SK-N-SH (cell line): ENCODE measurements around the gene PDE11A. TPM values are rescaled to one million over a fixed set of nuclear protein-coding genes. Genes with fewer than 3 reads are reported as not detected.
A peak's percentile ranks its signal among the peaks of the same experiment; 100 is the strongest.

Experiments used
- CTCF ChIA-PET: fragments of 300-600, 350-600 bp; formaldehyde crosslinking; extraction: SDS; loops from one replicate; lab custom pipeline; 2021; lab: Yijun Ruan, JAX
- POLR2A ChIA-PET: fragments of 350-600 bp; sonication (Branson Sonifier 250); formaldehyde crosslinking; extraction: SDS; loops from one replicate; lab custom pipeline; 2020; ENCODE audit warnings: antibody characterized with exemption, inconsistent platforms; lab: Yijun Ruan, JAX
- DNase-seq: peaks from one replicate; pipeline ENCODE4 v3.0.0; 2012
- H2AFZ ChIP-seq: fragments of 200-600 bp; sonication (generic); 2 replicates; pipeline ENCODE4 v1.8.1; 2016; ENCODE audit warnings: antibody characterized with exemption, mild to moderate bottlenecking, low read depth
- H3F3A ChIP-seq: fragments of 200-600 bp; sonication (generic); replicated peaks from 2 replicates; pipeline ENCODE3; 2016; ENCODE audit warnings: antibody characterized with exemption, mild to moderate bottlenecking; ENCODE audit not compliant: insufficient read depth
- H3K27ac ChIP-seq, 2 experiments: fragments of 200-500 bp in 1 of 2; fragments of 200-600 bp in 1 of 2; sonication (Bioruptor generic) in 1 of 2; sonication (generic), shearing (Covaris generic) in 1 of 2; 2 replicates each; pipeline versions ENCODE4 v1.5.1 to v1.6.1; 2014 to 2016; ENCODE audit warnings: low read depth in 2 of 2, inconsistent platforms in 1 of 2, low read length in 1 of 2, mild to moderate bottlenecking in 1 of 2, mixed read lengths in 1 of 2
- H3K27me3 ChIP-seq: fragments of 200-600 bp; sonication (generic), shearing (Covaris generic); 2 replicates; pipeline ENCODE4 v1.6.1; 2016; ENCODE audit warnings: mixed run types; ENCODE audit not compliant: insufficient read depth
- H3K36me3 ChIP-seq, 2 experiments: fragments of 200-500 bp in 1 of 2; fragments of 200-600 bp in 1 of 2; sonication (Bioruptor generic) in 1 of 2; sonication (generic) in 1 of 2; replicated peaks in 1 of 2; 2 replicates each; pipeline versions ENCODE3 to v1.5.1; 2014 to 2016; ENCODE audit warnings: low read length in 1 of 2, mild to moderate bottlenecking in 1 of 2; ENCODE audit not compliant: insufficient read depth in 2 of 2, control insufficient read depth in 1 of 2
- H3K4me1 ChIP-seq, 2 experiments: fragments of 200-500 bp in 1 of 2; fragments of 200-600 bp in 1 of 2; sonication (Bioruptor generic) in 1 of 2; sonication (generic), shearing (Covaris generic) in 1 of 2; 2 replicates each; pipeline versions ENCODE4 v1.5.1 to v1.6.1; 2014 to 2016; ENCODE audit warnings: low read depth in 1 of 2, low read length in 1 of 2, mixed run types in 1 of 2; ENCODE audit not compliant: insufficient read depth in 2 of 2, control insufficient read depth in 1 of 2
- H3K4me2 ChIP-seq: fragments of 200-600 bp; sonication (generic), shearing (Covaris generic); 2 replicates; pipeline ENCODE4 v1.6.1; 2017; ENCODE audit warnings: mixed run types
- H3K4me3 ChIP-seq, 2 experiments: fragments of 200-500 bp in 1 of 2; fragments of 200-600 bp in 1 of 2; sonication (Bioruptor generic) in 1 of 2; sonication (generic), shearing (Covaris generic) in 1 of 2; 2 replicates each; pipeline versions ENCODE4 v1.5.1 to v1.8.1; 2014 to 2016; ENCODE audit warnings: low read depth in 2 of 2, inconsistent platforms in 1 of 2, low read length in 1 of 2, mild to moderate bottlenecking in 1 of 2, mixed read lengths in 1 of 2, moderate library complexity in 1 of 2
- H3K79me2 ChIP-seq: fragments of 200-600 bp; sonication (generic); 2 replicates; pipeline ENCODE4 v1.8.1; 2017; ENCODE audit warnings: mild to moderate bottlenecking; ENCODE audit not compliant: insufficient read depth
- H3K9ac ChIP-seq: fragments of 200-600 bp; sonication (generic); 2 replicates; pipeline ENCODE4 v1.6.1; 2017; ENCODE audit warnings: mixed run types
- H3K9me2 ChIP-seq: fragments of 200-600 bp; sonication (generic); 2 replicates; pipeline ENCODE4 v1.6.1; 2017; ENCODE audit warnings: mixed run types
- H3K9me3 ChIP-seq: fragments of 200-600 bp; sonication (generic); 2 replicates; pipeline ENCODE4 v1.6.1; 2017; ENCODE audit warnings: mixed run types, mild to moderate bottlenecking, moderate library complexity
- H4K20me1 ChIP-seq: fragments of 200-600 bp; sonication (generic); 2 replicates; pipeline ENCODE4 v1.6.1; 2017; ENCODE audit warnings: mild to moderate bottlenecking, mixed run types; ENCODE audit not compliant: insufficient read depth
- CHD2 ChIP-seq: fragments of 150-350 bp; IDR thresholded peaks from 2 replicates; pipeline ENCODE4 v1.6.1; 2018; ENCODE audit warnings: low read length; ENCODE audit not compliant: partially characterized antibody
- CTCF ChIP-seq: fragments of 200-600 bp; sonication (generic); IDR thresholded peaks from 2 replicates; pipeline ENCODE4 v1.6.1; 2017; ENCODE audit warnings: antibody characterized with exemption, mild to moderate bottlenecking, moderate library complexity
- ELF1 ChIP-seq: IDR thresholded peaks from 2 replicates; pipeline ENCODE4 v1.4.0; 2012
- FOSL2 ChIP-seq: IDR thresholded peaks from 2 replicates; pipeline ENCODE4 v1.4.0; 2012; ENCODE audit warnings: low read depth, mild to moderate bottlenecking, moderate library complexity, borderline replicate concordance
- FOXM1 ChIP-seq: IDR thresholded peaks from 2 replicates; pipeline ENCODE4 v1.4.0; 2012; ENCODE audit warnings: low read depth, mild to moderate bottlenecking
- GABPA ChIP-seq: IDR thresholded peaks from 2 replicates; pipeline ENCODE4 v1.4.0; 2012; ENCODE audit warnings: low read depth, mild to moderate bottlenecking
- IRF3 ChIP-seq: fragments of 150-350 bp; IDR thresholded peaks from 2 replicates; pipeline ENCODE4 v1.6.1; 2016; ENCODE audit warnings: mild to moderate bottlenecking, low read depth, low read length
- JUND ChIP-seq: IDR thresholded peaks from 2 replicates; pipeline ENCODE4 v1.4.0; 2012
- MAX ChIP-seq: IDR thresholded peaks from 2 replicates; pipeline ENCODE4 v1.4.0; 2012; ENCODE audit warnings: low read depth
- NFIC ChIP-seq: IDR thresholded peaks from 2 replicates; pipeline ENCODE4 v1.4.0; 2012; ENCODE audit warnings: borderline replicate concordance
- NRF1 ChIP-seq: IDR thresholded peaks from 2 replicates; pipeline ENCODE4 v1.6.1; 2012; ENCODE audit warnings: low read depth, mild to moderate bottlenecking, low read length
- PBX3 ChIP-seq: IDR thresholded peaks from 2 replicates; pipeline ENCODE4; 2012
- RAD21 ChIP-seq: IDR thresholded peaks from 2 replicates; pipeline ENCODE4 v1.6.1; 2012; ENCODE audit warnings: mild to moderate bottlenecking, low read length
- RCOR1 ChIP-seq: fragments of 150-350 bp; IDR thresholded peaks from 2 replicates; pipeline ENCODE4 v1.6.1; 2017; ENCODE audit warnings: antibody characterized with exemption, low read length
- RXRA ChIP-seq: IDR thresholded peaks from 2 replicates; pipeline ENCODE4 v1.4.0; 2012; ENCODE audit warnings: low read depth, mild to moderate bottlenecking, borderline replicate concordance
- SIN3A ChIP-seq: IDR thresholded peaks from 2 replicates; pipeline ENCODE4 v1.6.1; 2012; ENCODE audit warnings: low read depth, mild to moderate bottlenecking, low read length, moderate library complexity, borderline replicate concordance
- SMC3 ChIP-seq: IDR thresholded peaks from 2 replicates; pipeline ENCODE4 v1.6.1; 2012; ENCODE audit warnings: low read depth, low read length, improper control_type of control experiment
- WGBS: methylation state at CpG from one replicate; pipeline ENCODE4 v1.1.6; 2017; ENCODE audit warnings: low lambda C conversion rate; 5-methylcytosine and 5-hydroxymethylcytosine counted together
- polyA plus RNA-seq, 3 experiments: library from polyadenylated mRNA; depleted of rRNA; stranded (reverse); fragments of >200 nt; gene quantifications; 2 replicates each; pipeline ENCODE4 v1.2.3, GENCODE V29; 2012

The PDE11A gene
- polyA plus RNA-seq, 1 of the 3 experiments (the other 2 are of a cell fraction) = 0.10 TPM

GRCh38 chr2:177983183-177983788 lies 89.3 kb downstream of the PDE11A start:
- H3K4me3 ChIP-seq = no peak overlapping the region; a peak in 1 of 4 replicates
- ChIA-PET POLR2A (interaction anchor here (0.6 to 0.7 kb wide), 2 partner anchors 89 to 498 kb away, joined by 4 read pairs; partner anchors contain the start of gene PDE11A), CTCF (interaction anchor here (0.6 to 4.7 kb wide), 33 partner anchors 8 to 435 kb away, joined by 3 to 35 read pairs (median 4); partner anchors contain the start of genes PDE11A and RBM45)
- H3K4me2 ChIP-seq = no peak overlapping the region
- no peaks in the 10 kb centered on the region for H3K79me2 ChIP-seq
- peaks cover 6% of the 10 kb centered on the region for H3F3A ChIP-seq
- H2AFZ ChIP-seq = no peak overlapping the region
- no peak overlapping the region for H3K27ac ChIP-seq
- peak; percentile 80 for TF ChIP-seq SMC3
- peak; percentile 96 for TF ChIP-seq CTCF
- TF ChIP-seq PBX3 = no peak
- 0 out of 2 replicates have a peak, but pooled peaks have one; percentile 29 for TF ChIP-seq RCOR1
- no peak for TF ChIP-seq RXRA
- peak; percentile 90 for TF ChIP-seq RAD21
- H3K9me3 ChIP-seq = no peaks in the 10 kb centered on the region
- WGBS = 2% methylated on average over 2 of the region's 2 CpGs
- peaks cover 6 to 12% of the 10 kb centered on the region in 2 experiments for H3K4me1 ChIP-seq
- no peaks in the 10 kb centered on the region for H4K20me1 ChIP-seq
- peak; percentile 70 for DNase-seq
- H3K27me3 ChIP-seq = no peaks in the 10 kb centered on the region
- H3K9ac ChIP-seq = no peak overlapping the region
- no peaks in the 10 kb centered on the region for H3K36me3 ChIP-seq
- no peaks in the 10 kb centered on the region for H3K9me2 ChIP-seq

- Histone ChIP-seq H3K79me2 (no peaks in the 10 kb centered on the region), H3F3A (no peaks in the 10 kb centered on the region)
- TF ChIP-seq MAX = no peak
- no peak for TF ChIP-seq CHD2
- no peak for TF ChIP-seq NRF1
- no peak for TF ChIP-seq PBX3
- no peak for TF ChIP-seq NFIC
- TF ChIP-seq FOXM1 = no peak
- TF ChIP-seq ELF1 = no peak
- no peak for TF ChIP-seq GABPA
- no peak for TF ChIP-seq JUND
- no peak for TF ChIP-seq FOSL2
- no peak for TF ChIP-seq IRF3
- no peak for TF ChIP-seq SIN3A
- TF ChIP-seq RAD21 = no peak
- TF ChIP-seq, all 33 proteins: peak for 0
- no peak overlapping the region for H3K4me2 ChIP-seq
- H3K27me3 ChIP-seq = no peaks in the 10 kb centered on the region
- no peak overlapping the region for H2AFZ ChIP-seq
- H3K9ac ChIP-seq = no peak overlapping the region
- 65% methylated on average over 6 of the region's 8 CpGs for WGBS
- H3K9me3 ChIP-seq = no peaks in the 10 kb centered on the region
- CTCF ChIA-PET = interaction anchor here (1.0 kb wide), 2 partner anchors 10 to 11 kb away, joined by 3 read pairs; no protein-coding TSS in a partner anchor
- no peak for DNase-seq
- no peaks in the 10 kb centered on the region for H3K9me2 ChIP-seq
- POLR2A ChIA-PET = no interaction called here
- no peaks in the 10 kb centered on the region for H3K36me3 ChIP-seq
- no peak overlapping the region for H3K27ac ChIP-seq
- no peaks in the 10 kb centered on the region for H3K4me1 ChIP-seq
- no peak overlapping the region for H3K4me3 ChIP-seq
- H4K20me1 ChIP-seq = no peaks in the 10 kb centered on the region
Observed at GRCh38 chr2:177972782-177973181, 99.8 kb downstream of the PDE11A start.
